Hepatocyte (in vitro differentiated cells): Measurements from ENCODE around the gene PTGIS.

ENCODE experiments used
- EZH2phosphoT487 ChIP-seq: fragments of 200-600 bp; sonication (generic); IDR thresholded peaks from one replicate; pipeline ENCODE4 v1.6.1; 2018; ENCODE audit warnings: antibody characterized with exemption, mild to moderate bottlenecking, low read depth, moderate library complexity; ENCODE audit not compliant: unreplicated experiment, severe bottlenecking
- TF ChIP-seq, protein P1 (sequence below): fragments of 200-600 bp; sonication (generic); IDR thresholded peaks from 2 replicates; pipeline ENCODE4 v1.5.1; 2016; ENCODE audit warnings: antibody characterized with exemption, mild to moderate bottlenecking; ENCODE audit not compliant: poor library complexity

DNA sequence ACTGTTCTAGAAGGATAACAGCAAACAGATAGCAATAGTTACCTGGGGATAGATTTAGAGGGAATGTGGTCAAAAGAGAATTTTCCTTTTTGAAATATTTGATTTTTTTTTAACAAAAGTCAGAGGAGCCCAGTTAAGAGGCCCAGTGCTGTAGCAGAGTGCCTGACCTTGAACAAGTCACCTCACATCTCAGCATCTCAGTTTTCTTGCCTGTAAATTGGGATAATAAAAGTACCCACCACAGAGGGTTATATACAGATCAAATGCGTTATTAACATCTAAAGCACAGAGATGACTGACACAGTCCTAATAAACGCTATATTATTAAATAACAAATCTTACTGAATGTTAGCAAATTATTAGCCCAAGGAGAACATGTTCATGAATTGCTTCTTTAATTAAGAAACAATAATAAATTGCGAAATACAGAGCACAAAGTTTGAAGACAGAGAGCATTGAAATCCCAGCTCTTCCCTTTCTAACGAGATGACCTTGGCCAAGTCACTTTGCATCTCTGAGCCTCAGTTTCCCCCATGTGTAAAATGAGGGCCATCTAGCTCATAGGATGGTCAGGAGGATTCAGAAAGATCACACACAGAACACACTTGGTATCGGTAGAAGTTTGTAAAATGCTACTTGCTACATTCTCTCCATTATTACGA, 35.5 kb downstream of the PTGIS start:
- TF ChIP-seq, protein P1, sequence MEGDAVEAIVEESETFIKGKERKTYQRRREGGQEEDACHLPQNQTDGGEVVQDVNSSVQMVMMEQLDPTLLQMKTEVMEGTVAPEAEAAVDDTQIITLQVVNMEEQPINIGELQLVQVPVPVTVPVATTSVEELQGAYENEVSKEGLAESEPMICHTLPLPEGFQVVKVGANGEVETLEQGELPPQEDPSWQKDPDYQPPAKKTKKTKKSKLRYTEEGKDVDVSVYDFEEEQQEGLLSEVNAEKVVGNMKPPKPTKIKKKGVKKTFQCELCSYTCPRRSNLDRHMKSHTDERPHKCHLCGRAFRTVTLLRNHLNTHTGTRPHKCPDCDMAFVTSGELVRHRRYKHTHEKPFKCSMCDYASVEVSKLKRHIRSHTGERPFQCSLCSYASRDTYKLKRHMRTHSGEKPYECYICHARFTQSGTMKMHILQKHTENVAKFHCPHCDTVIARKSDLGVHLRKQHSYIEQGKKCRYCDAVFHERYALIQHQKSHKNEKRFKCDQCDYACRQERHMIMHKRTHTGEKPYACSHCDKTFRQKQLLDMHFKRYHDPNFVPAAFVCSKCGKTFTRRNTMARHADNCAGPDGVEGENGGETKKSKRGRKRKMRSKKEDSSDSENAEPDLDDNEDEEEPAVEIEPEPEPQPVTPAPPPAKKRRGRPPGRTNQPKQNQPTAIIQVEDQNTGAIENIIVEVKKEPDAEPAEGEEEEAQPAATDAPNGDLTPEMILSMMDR: no peak
- TF ChIP-seq EZH2phosphoT487: no peak
